Measurements from ENCODE around the gene VASN. TPM values are rescaled to one million over a fixed set of nuclear protein-coding genes. Genes with fewer than 3 reads are reported as not detected.

VASN gene
- polyA plus RNA-seq, 3 donors: 6.0 to 33.9 (median 13.3) TPM

DNA sequence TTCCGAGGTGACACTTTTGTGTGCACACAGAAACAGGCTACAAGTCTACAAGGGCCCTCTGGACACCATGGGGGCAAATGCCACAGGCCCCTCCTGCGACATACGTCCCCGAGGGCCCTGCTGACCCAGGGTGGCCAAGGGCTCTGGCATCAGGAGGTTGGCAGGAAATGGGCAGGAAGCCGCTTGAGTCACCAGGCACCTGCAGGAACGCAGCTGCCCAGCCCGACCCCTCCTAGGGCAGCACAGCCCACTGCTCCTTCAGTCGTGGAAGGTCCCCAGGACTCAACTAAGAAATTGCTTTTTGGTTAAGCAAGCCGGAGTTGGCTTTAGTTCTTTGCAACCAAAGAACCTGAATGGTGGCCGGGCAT, 36.7 kb downstream of the VASN start:
- 66 to 86% (median 73%) methylated on average over 10 of the region's 10 CpGs for WGBS, 3 donors

GRCh38 chr16:4409081-4409932, 37.7 kb downstream of the VASN start:
- no peak overlapping the region for H3K27ac ChIP-seq (ENCODE audit: low read depth, low read length)
- 87 to 93% (median 91%) methylated on average over 19 of the region's 19 CpGs for WGBS, 3 donors

More for the DNA sequence above, 36.7 kb downstream of the VASN start:
- no peak overlapping the region for H3K27ac ChIP-seq (ENCODE audit: low read depth, low read length)

DNA sequence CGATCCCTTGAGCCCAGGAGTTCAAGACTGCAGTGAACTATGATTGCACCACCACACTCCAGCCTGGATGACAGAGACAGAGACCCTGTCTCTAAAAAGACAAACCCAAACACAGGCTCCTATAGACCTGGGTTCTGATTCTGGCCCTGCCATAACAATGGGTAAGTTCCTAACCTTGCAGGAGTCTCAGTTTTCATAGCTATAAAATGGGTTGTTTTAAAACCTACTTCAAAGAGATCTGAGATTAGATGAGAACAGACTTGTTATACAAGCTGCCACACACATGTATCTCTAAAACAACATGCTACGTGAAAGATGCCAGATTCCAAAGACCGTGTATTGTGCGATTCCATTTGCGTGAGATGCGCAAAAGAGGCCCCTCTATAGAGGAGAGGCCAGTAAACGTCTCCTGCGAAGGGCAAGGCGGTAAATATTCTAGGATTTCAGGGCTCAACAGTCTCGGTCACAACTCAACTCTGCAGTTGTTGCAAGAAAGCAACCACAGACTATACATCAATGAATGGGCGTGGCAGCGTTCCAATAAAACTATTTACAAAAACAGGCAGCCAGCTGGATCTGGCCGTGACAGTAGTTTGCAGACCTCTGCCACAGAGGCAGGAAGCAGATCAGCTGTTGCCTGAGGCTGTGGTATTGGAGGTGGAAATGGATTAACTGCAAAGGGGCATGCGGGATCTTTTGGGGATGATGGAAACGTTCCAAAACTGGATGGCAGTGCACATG, 38.9 kb downstream of the VASN start:
- H3K27ac ChIP-seq (ENCODE audit: low read depth, low read length): no peak overlapping the region
- 65 to 75% (median 69%) methylated on average over 15 of the region's 15 CpGs for WGBS, 3 donors

DNA sequence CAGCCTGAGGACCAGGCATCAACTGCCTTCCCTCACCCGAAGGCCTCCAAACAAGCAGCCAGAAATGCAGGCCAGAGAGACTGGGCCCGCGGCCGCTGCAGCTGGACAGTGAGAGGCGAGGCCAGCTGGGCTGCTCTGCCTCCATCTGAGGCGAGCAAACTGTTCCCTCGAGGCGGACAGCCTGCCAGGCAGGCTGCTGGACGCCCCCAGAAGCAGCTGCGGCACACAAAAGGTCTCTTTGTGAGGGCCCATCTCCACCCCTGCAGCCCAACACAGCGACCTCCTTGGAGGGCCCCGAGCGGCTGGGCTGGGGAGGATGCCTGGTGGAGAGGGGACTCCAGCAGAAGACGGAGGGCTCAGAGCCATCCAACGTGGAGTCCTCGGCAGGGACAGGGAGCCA, 40.0 kb downstream of the VASN start:
- no peak overlapping the region for H3K27ac ChIP-seq (ENCODE audit: low read depth, low read length)
- WGBS, 3 donors: 60 to 82% (median 74%) methylated on average over 16 of the region's 16 CpGs

DNA sequence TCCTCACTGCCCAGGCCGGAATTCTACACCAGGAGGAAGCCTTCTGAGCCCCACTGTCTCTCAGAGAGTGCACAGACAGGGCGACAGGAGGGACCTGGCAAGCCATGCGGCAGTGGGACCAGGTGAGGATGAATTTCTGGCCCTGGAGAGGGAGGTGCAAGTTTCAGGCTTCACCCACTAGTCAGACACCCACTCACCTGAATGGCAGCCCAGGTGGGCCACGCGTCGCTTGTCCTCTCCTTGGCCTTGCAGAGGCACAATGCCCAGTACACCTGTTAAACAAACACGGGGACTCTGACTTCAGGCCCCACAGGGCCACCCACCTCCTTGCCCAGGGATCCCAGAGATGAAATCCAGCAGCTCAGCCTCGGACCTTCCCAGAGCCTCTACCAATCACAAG, 40.5 kb downstream of the VASN start:
- WGBS, 3 donors: 87 to 96% (median 89%) methylated on average over 8 of the region's 8 CpGs
- no peak overlapping the region for H3K27ac ChIP-seq (ENCODE audit: low read depth, low read length)

- H3K27ac ChIP-seq (ENCODE audit: low read depth, low read length): no peak overlapping the region
- WGBS, 3 donors: 93 to 98% (median 95%) methylated on average over 4 of the region's 4 CpGs
These were observed 41.2 kb downstream of the VASN start for GRCh38 chr16:4412854-4413253.

DNA sequence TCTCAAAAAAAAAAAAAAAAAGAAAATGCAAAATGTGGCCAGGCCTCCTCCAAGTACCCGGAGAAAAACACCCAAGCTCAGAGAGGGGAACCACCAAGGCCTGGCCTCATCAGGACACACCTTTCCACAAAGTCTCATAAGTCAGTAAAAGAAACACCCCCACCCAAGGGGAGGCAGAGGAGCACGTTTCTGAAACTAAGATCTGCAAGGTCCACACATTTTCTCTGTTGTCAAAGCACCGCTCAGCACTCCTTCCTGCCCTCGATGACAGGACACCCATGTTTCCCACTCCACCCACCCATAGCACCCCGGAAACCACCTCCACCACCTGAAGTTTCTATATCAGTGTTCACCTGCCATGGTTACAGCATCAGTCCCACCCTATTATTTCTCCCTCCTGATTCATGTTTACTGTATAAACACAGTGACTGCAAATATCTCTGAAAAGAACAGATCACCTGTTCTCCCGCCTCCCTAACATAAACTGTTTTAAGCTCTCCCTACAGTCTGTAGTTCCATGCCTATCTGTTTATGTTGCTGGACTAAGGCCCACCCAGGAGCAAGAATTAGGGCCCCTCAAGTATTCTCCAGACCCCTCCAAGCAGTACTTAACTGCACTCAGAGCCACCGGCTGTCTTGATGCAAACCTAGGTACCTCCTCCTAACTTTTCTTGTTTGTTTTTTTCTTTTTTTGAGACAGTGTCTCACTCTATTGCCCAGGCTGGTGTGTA, 42.7 kb downstream of the VASN start:
- WGBS, 3 donors: 74 to 90% (median 76%) methylated on average over 7 of the region's 7 CpGs
- no peak overlapping the region for H3K27ac ChIP-seq (ENCODE audit: low read depth, low read length)

- H3K27ac ChIP-seq (ENCODE audit: low read depth, low read length): peak overlapping the region; percentile 36
- WGBS, 3 donors: 1 to 2% (median 1%) methylated on average over 35 to 44 of the region's 44 CpGs
These were observed 44.0 kb downstream of the VASN start for GRCh38 chr16:4415538-4416199.

DNA sequence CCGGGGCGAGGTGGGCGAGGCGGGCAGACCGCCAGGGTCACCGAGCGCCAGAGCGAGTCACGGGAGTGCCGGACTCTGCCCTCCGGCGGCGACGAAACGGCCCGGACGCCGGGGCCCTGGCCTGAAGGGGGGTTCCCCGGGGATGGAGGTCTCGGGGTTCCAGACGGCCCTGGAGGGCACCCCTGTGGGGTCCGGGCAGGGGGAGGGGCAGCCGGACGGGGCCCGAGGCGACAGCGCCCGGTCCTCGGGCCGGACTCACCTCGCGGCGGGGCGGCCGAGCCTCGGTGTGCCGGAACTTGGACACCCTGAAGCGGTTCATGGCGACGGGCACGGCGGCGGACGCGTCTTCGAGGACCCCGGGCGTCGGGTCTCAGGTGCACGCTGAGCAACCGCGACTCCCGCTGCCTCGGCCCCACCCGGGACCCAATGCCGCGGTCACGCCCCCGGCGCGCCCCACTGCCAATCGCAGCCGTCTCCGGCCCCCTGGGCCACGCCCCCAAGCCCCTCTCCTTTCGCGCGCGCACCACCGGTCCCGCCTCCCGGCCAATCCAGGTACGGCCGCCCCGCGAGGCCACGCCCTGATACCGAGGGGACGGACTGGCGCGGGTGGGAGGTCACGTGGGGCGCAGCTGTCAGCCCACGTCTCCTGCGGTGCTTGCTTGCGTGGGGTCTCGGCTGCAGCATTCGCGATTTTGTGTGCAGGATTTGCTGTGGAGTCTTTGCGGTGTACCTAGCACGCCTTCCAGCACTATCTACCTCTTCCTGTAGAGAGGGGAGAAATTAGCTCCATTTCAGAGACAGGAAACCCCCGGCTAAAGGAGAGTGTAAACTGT, 44.8 kb downstream of the VASN start, which contains the start of gene CORO7:
TSS of gene CORO7 (minus strand) at position 397 of the 833 bp plus-strand sequence. CDS start at position 319, 78 bp downstream.
- peak within 1 kb of the TSS; percentile 87 for H3K27ac ChIP-seq (ENCODE audit: low read depth, low read length)
- 0% methylated on average over 69 to 92 of the region's 92 CpGs for WGBS, 3 donors

GRCh38 chr16:4419402-4419959, 47.8 kb downstream of the VASN start:
- H3K27ac ChIP-seq (ENCODE audit: low read depth, low read length): no peak overlapping the region
- WGBS, 3 donors: 71 to 88% (median 84%) methylated on average over 7 of the region's 7 CpGs

DNA sequence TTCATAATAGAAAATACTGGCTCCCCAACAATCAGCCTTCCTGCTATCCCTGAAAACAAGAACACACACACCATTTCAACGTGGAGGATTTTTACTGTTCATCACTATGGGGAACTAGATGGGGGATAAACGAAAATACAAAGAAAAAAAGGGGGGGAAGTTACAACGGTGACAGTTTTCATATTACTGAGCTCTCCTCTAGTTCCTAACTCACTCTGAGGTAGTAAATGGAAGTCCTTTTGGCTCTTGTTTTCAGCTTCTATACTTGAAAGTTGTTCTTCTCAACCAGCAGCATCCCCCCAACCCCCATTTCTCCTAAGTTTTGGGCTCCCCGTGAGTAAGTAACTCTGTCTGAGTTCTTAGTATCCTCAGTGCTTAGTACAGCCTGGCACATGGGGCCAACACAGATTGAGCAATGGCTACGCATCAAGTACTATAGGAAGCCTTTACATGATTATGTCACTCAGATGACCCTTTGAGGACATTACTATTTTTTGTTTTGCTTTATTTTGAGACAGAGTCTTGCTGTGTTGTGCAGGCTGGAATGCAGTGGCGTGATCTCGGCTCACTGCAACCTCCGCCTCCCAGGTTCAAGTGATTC, 49.0 kb downstream of the VASN start:
- H3K27ac ChIP-seq (ENCODE audit: low read depth, low read length): no peak overlapping the region
- 66 to 82% (median 72%) methylated on average over 8 of the region's 8 CpGs for WGBS, 3 donors

DNA sequence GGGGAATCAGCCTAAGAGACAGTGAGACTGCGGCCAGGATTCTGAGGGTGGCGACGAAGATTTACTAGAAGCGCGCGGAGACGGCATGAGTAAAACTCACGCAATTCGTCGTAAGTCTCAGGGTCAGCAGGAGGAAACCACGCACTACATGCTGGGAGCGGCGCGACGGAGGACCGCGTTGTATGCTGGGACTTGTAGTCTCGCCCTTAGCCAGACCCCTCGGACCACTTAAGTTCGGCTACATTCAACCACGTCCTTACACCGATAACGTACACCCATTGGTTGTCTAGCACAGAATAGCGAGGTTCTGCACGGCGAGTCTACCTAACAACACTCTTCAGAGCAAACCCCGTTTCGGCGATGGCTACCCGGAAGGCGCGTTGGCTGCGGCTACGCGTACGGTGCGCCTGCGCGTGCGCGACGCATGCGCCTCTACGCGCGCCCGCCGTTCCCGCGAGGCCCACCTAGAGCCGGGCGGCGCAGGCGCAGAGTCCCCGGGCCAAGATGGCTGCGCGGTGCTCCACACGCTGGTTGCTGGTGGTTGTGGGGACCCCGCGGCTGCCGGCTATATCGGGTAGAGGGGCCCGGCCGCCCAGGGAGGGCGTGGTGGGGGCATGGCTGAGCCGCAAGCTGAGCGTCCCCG, 53.9 kb downstream of the VASN start, which contains the start of gene DNAJA3:
TSS of gene DNAJA3 (plus strand) at position 491 of the 643 bp plus-strand sequence. CDS start at position 505, 14 bp downstream.
- H3K27ac ChIP-seq (ENCODE audit: low read depth, low read length): peak within 1 kb of the TSS; percentile 68
- WGBS, 3 donors: 0% methylated on average over 61 to 68 of the region's 68 CpGs

DNA sequence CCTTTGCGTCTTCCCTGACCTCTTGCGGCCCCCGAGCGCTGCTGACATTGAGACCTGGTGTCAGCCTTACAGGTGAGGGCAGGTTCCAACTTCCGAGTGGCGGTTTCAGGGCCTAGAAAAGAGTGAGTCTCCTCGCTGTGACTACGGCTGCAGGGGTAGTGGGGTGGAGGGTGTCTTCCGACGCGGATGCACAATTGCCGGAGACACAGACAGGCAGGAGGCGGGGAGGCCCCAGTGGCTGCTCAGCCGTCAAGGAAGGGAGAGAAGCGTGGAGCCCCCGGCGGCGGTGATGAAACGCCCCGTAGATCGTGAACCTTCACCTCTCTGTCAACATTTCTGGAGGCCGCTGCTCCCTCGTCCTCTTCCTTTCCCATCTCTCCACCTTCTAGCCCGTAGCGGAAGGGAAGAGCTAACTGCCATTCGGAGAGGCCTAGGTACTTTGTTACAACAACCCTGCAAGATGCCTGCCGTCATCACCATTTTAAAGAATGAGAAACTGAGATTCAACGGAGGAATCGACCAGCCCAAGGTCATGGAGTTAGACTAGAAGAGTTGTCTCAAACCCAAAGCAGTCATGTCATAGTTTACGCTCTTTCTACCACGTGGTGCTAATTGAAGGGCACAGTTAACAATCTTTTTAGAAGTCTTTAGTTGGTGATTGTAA, 54.5 kb downstream of the VASN start:
- H3K27ac ChIP-seq (ENCODE audit: low read depth, low read length): no peak overlapping the region
- WGBS, 3 donors: 2 to 3% (median 3%) methylated on average over 29 to 31 of the region's 31 CpGs

DNA sequence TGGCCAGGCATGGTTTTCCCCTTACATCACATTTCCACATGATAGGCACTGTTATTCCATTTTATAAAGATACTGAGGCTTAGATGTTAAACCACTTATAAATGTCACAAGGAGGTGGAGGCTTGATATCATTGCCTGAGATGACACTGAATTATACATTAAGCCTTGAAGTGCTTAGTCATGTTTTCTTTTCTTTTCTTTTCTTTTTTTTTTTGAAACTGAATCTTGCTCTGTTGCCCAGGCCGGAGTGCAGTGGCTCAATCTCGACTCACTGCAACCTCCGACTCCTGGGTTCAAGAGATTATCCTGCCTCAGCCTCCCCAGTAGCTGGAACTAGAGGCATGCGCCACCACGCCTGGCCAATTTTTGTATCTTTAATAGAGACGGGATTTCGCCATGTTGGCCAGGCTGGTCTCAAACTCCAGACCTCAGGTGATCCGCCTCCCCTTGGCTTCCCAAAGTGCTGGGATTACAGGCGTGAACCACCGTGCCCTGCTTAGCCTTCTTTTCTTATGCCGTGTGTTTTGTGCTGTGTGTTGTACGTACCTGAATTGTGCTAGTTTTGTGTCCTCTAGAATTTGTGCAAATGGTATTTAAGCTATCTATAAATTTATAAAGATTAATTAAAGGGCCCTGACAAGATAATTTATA, 55.2 kb downstream of the VASN start:
- H3K27ac ChIP-seq (ENCODE audit: low read depth, low read length): no peak overlapping the region
- 84 to 93% (median 92%) methylated on average over 12 of the region's 12 CpGs for WGBS, 3 donors

DNA sequence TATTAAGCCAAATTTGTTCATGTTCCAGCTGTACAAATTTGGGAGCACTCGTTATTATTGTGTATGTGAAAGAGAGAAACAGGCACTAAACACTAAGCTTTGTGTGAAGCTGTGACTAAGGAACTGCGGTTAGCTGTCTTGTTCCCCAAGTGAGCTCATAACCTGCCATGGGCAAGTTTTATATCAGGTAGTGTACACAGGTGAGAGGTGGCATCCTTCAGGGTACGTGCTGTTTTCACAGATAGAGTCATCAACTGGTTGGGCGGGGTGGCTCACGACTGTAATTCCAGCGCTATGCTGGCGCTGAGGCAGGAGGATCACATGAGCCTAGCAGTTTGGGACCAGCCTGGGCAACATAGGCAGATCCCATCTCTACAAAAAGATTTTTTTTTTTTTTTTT, 56.9 kb downstream of the VASN start:
- WGBS, 3 donors: 86 to 94% (median 89%) methylated on average over 7 of the region's 7 CpGs
- H3K27ac ChIP-seq (ENCODE audit: low read depth, low read length): no peak overlapping the region
